Activated CD8-positive, alpha-beta memory T cell treated with anti-CD3 and anti-CD28 coated beads for 24 hours (primary cell): ENCODE measurements around the gene MED27.
"Not testable (repeated sequence)": the region's sequence is repeated elsewhere in the genome, so short reads cannot be mapped to it uniquely, and the experiment has no call there.

Source experiments
- DNase-seq: peaks from one replicate; pipeline ENCODE4 v3.0.0-alpha.2; 2020

MED27 gene

GRCh38 chr9:131961496-131961880 lies 118.2 kb downstream of the MED27 start:
- DNase-seq = no peak

GRCh38 chr9:131960851-131961495 lies 118.7 kb downstream of the MED27 start:
- DNase-seq = no peak

GRCh38 chr9:131960311-131960710 lies 119.4 kb downstream of the MED27 start:
- no peak for DNase-seq

- no peak for DNase-seq
Measured at GRCh38 chr9:131959887-131960286, 119.8 kb downstream of the MED27 start.

GRCh38 chr9:131959056-131959455 lies 120.6 kb downstream of the MED27 start:
- DNase-seq = no peak

- DNase-seq = no peak
Measured at GRCh38 chr9:131954299-131954698, 125.4 kb downstream of the MED27 start.

GRCh38 chr9:131951905-131952304 lies 127.8 kb downstream of the MED27 start:
- no peak for DNase-seq

GRCh38 chr9:131951155-131951554 lies 128.5 kb downstream of the MED27 start:
- no peak for DNase-seq

- no peak for DNase-seq
Measured at GRCh38 chr9:131950487-131950886, 129.2 kb downstream of the MED27 start.

GRCh38 chr9:131946180-131946579 lies 133.5 kb downstream of the MED27 start:
- DNase-seq = no peak

- no peak for DNase-seq
Measured at GRCh38 chr9:131943351-131943841, 136.3 kb downstream of the MED27 start.

- no peak for DNase-seq
Measured at GRCh38 chr9:131942146-131942720, 137.4 kb downstream of the MED27 start.

GRCh38 chr9:131937451-131937850 lies 142.2 kb downstream of the MED27 start:
- no peak for DNase-seq

- no peak for DNase-seq
Measured at GRCh38 chr9:131936929-131937328, 142.7 kb downstream of the MED27 start.

- no peak for DNase-seq
Measured at GRCh38 chr9:131934673-131935072, 145.0 kb downstream of the MED27 start.

GRCh38 chr9:131927091-131927490 lies 152.6 kb downstream of the MED27 start:
- DNase-seq = no peak

- DNase-seq = no peak
Measured at GRCh38 chr9:131926360-131926922, 153.2 kb downstream of the MED27 start.

GRCh38 chr9:131925677-131926177 lies 153.9 kb downstream of the MED27 start:
- no peak for DNase-seq

GRCh38 chr9:131923766-131924165 lies 155.9 kb downstream of the MED27 start:
- DNase-seq = no peak

GRCh38 chr9:131923132-131923671 lies 156.5 kb downstream of the MED27 start:
- DNase-seq = no peak

GRCh38 chr9:131921635-131922034 lies 158.0 kb downstream of the MED27 start:
- not testable (repeated sequence) for DNase-seq

GRCh38 chr9:131919216-131919615 lies 160.5 kb downstream of the MED27 start:
- DNase-seq = no peak

- DNase-seq = no peak
Measured at GRCh38 chr9:131918481-131918880, 161.2 kb downstream of the MED27 start.

GRCh38 chr9:131917009-131917408 lies 162.7 kb downstream of the MED27 start:
- DNase-seq = no peak
